ENCODE results near the gene ZNF385C. TPM values are rescaled to one million over a fixed set of nuclear protein-coding genes. Genes with fewer than 3 reads are reported as not detected.

Gene ZNF385C
- total RNA-seq, 1 experiment from 2014 or later, result 1.1 TPM

DNA sequence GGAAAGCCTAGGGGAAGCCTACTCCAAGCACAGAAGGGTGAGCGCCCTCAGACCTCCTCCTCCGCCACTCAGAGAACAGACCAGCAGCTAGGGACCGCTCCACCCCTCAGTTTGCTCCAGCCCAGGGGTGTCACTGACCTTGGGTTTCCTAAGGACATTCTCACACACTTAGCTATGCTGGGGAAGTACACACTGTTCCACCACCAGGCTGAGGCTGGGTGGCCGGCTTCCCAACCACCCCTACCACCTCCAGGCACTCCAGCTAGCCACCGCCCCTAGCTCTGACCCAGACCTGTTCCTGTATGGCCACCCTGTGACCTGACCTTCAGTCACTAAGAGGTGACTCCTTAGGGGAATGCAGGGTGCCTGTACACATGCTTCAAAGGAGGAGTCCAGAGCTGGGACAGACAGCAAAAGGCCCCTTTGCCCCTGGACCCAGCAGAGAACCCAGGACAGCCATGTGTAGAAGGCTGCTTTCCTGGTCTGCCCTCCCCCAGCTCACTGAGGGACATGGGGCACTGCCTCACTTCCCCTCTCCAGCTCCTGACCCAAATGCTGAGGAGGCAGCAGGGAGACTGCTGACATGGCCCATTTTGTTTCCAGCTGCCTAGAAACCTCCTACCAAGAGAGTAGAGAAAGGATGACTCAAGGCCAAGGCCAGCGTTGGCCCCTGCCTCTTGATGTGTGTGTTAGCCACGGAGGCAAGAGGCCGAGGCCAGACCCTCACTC lies 31.0 kb upstream of the ZNF385C start:
- H3K27ac ChIP-seq (ENCODE audit: low read depth, low read length), result no peak overlapping the region
- no peaks in the 10 kb centered on the region for H3K4me1 ChIP-seq (ENCODE audit: control insufficient read depth in 1 of 2, insufficient read depth in 2 of 2, low read length in 2 of 2)
- H2AFZ ChIP-seq (ENCODE audit: low read depth, low read length, poor library complexity, severe bottlenecking), result no peak overlapping the region
- H3K4me3 ChIP-seq (replicated peaks in 1 of 2; ENCODE audit: low read depth in 1 of 2, low read length in 2 of 2), result no peak overlapping the region
- DNase-seq (ENCODE audit: low read depth, low spot score) (no peak), ATAC-seq (no peak)
- ChIA-PET POLR2A (no interaction called here), RAD21 (ENCODE audit: low non-redundant PET in 1 of 2, low total read pairs in 2 of 2, uncharacterized antibody in 2 of 2, unreplicated experiment in 2 of 2) (no interaction called here), CTCF (no interaction called here)
- no peaks in the 10 kb centered on the region for H3K27me3 ChIP-seq (ENCODE audit: insufficient read depth, low read length)
- H3K36me3 ChIP-seq (ENCODE audit: control insufficient read depth in 1 of 2, insufficient read depth in 2 of 2, low read length in 2 of 2), result peaks cover 29 to 45% of the 10 kb centered on the region in 2 experiments; a peak in 3 of 4 replicates
- no peak for TF ChIP-seq TCF7L2 (IDR thresholded peaks at IDR 0.05; ENCODE audit: borderline replicate concordance, extremely low read depth, insufficient read depth, insufficient read length)
- TF ChIP-seq, protein P1, sequence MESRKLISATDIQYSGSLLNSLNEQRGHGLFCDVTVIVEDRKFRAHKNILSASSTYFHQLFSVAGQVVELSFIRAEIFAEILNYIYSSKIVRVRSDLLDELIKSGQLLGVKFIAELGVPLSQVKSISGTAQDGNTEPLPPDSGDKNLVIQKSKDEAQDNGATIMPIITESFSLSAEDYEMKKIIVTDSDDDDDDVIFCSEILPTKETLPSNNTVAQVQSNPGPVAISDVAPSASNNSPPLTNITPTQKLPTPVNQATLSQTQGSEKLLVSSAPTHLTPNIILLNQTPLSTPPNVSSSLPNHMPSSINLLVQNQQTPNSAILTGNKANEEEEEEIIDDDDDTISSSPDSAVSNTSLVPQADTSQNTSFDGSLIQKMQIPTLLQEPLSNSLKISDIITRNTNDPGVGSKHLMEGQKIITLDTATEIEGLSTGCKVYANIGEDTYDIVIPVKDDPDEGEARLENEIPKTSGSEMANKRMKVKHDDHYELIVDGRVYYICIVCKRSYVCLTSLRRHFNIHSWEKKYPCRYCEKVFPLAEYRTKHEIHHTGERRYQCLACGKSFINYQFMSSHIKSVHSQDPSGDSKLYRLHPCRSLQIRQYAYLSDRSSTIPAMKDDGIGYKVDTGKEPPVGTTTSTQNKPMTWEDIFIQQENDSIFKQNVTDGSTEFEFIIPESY (IDR thresholded peaks at IDR 0.05; ENCODE audit: extremely low read depth, insufficient replicate concordance, low read length), result no peak
- no peak overlapping the region for H3K4me2 ChIP-seq (ENCODE audit: low read length)
- intact Hi-C loops (cut with micrococcal nuclease), result no loop called here
- H3K9me3 ChIP-seq (ENCODE audit: control insufficient read depth in 1 of 2, insufficient read depth in 1 of 2, low read depth in 1 of 2, low read length in 2 of 2), result no peaks in the 10 kb centered on the region
- no peak overlapping the region for H3K9ac ChIP-seq (ENCODE audit: low read length)
- no peaks in the 10 kb centered on the region for H3K9me2 ChIP-seq (ENCODE audit: insufficient read depth)
- H4K20me1 ChIP-seq (ENCODE audit: insufficient read depth), result no peaks in the 10 kb centered on the region
- peaks cover 42% of the 10 kb centered on the region for H3K79me2 ChIP-seq (ENCODE audit: insufficient read depth, low read length)
- no TSS peak for BruUV-seq (replicated peaks)

DNA sequence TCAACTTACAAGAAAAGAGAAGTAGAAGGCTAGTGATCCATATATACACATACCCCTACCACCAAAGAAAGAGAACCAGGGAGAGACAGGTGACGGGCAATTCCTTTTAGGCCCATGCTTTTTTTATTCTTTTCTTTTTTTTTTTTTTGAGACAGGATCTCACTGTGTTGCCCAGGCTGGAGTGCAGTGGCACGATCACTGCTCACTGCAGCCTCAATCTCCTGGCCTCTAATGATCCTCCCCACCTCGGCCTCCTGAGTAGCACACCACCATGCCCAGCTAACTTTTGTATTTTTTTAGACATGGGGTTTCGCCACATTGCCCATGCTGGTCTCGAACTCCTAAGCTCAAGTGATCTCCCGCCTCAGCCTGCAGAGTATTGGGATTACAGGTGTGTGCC lies 29.1 kb upstream of the ZNF385C start:
- Histone ChIP-seq H3K9ac (ENCODE audit: low read length) (no peak overlapping the region), H4K20me1 (ENCODE audit: insufficient read depth) (no peaks in the 10 kb centered on the region), H3K27me3 (ENCODE audit: insufficient read depth, low read length) (no peaks in the 10 kb centered on the region), H3K36me3 (ENCODE audit: control insufficient read depth in 1 of 2, insufficient read depth in 2 of 2, low read length in 2 of 2) (peaks cover 29 to 45% of the 10 kb centered on the region in 2 experiments; a peak in 3 of 4 replicates), H3K4me1 (ENCODE audit: control insufficient read depth in 1 of 2, insufficient read depth in 2 of 2, low read length in 2 of 2) (no peaks in the 10 kb centered on the region), H3K4me2 (ENCODE audit: low read length) (no peak overlapping the region), H3K4me3 (replicated peaks in 1 of 2; ENCODE audit: low read depth in 1 of 2, low read length in 2 of 2) (no peak overlapping the region), H3K9me2 (ENCODE audit: insufficient read depth) (no peaks in the 10 kb centered on the region), H3K27ac (ENCODE audit: low read depth, low read length) (no peak overlapping the region), H2AFZ (ENCODE audit: low read depth, low read length, poor library complexity, severe bottlenecking) (no peak overlapping the region), H3K9me3 (ENCODE audit: control insufficient read depth in 1 of 2, insufficient read depth in 1 of 2, low read depth in 1 of 2, low read length in 2 of 2) (no peaks in the 10 kb centered on the region), H3K79me2 (ENCODE audit: insufficient read depth, low read length) (peaks cover 24% of the 10 kb centered on the region; the same call in 1 of the 2 replicates)
- no TSS peak for BruUV-seq (replicated peaks)
- intact Hi-C loops (cut with micrococcal nuclease), result no loop called here
- ChIA-PET CTCF (no interaction called here), POLR2A (no interaction called here), RAD21 (ENCODE audit: low non-redundant PET in 1 of 2, low total read pairs in 2 of 2, uncharacterized antibody in 2 of 2, unreplicated experiment in 2 of 2) (interaction anchor here in 1 of 2 experiments (0.7 kb wide), 1 partner anchor 212 kb away, joined by 3 read pairs; no protein-coding TSS in a partner anchor)
- no peak for ATAC-seq
- TF ChIP-seq ELF1 (IDR thresholded peaks at IDR 0.05; ENCODE audit: borderline replicate concordance, low read depth), result no peak
- no peak for TF ChIP-seq CBX3 (IDR thresholded peaks at IDR 0.05; ENCODE audit: low read depth)
- no peak for TF ChIP-seq POLR2AphosphoS5 (IDR thresholded peaks at IDR 0.05; ENCODE audit: low read depth, low read length)
- TF ChIP-seq SRF (IDR thresholded peaks at IDR 0.05; ENCODE audit: low read depth), result no peak
- TF ChIP-seq RAD21 (IDR thresholded peaks at IDR 0.05; ENCODE audit: low read depth), result no peak
- no peak for TF ChIP-seq EZH2 (IDR thresholded peaks at IDR 0.05)
- no peak for TF ChIP-seq EZH2phosphoT487 (IDR thresholded peaks at IDR 0.05; ENCODE audit: borderline replicate concordance)
- no peak for TF ChIP-seq FOSL1 (IDR thresholded peaks at IDR 0.05; ENCODE audit: low read depth)
- no peak for TF ChIP-seq YY1 (IDR thresholded peaks at IDR 0.05; ENCODE audit: extremely low read depth, insufficient replicate concordance, low read depth, low read length)
- TF ChIP-seq ZFX (IDR thresholded peaks at IDR 0.05), result no peak
- DNase-seq (ENCODE audit: low read depth, low spot score), result no peak
